Fibroblast of mammary gland (primary cell): Measurements from ENCODE around the gene ZBTB34.

ENCODE experiments used
- DNase-seq: peaks from one replicate; pipeline ENCODE4 v3.0.0-alpha.2; 2010; ENCODE audit warnings: low read depth
- H3K4me3 ChIP-seq: 2 replicates; pipeline ENCODE4 v1.5.1; 2011; ENCODE audit warnings: low read depth, mild to moderate bottlenecking, low read length, moderate library complexity; ENCODE audit not compliant: control insufficient read depth
- CTCF ChIP-seq: conservative IDR thresholded peaks from 2 replicates; pipeline ENCODE4 v1.5.1; 2011; ENCODE audit warnings: low read depth, low read length, inconsistent platforms; ENCODE audit not compliant: control insufficient read depth, insufficient read depth

The ZBTB34 gene

GRCh38 chr9:126874546-126875314 lies 14.3 kb downstream of the ZBTB34 start:
- TF ChIP-seq CTCF: no peak
- no peak overlapping the region for H3K4me3 ChIP-seq
- no peak for DNase-seq

- TF ChIP-seq CTCF: no peak
- DNase-seq: no peak
- H3K4me3 ChIP-seq: no peak overlapping the region
Observed at GRCh38 chr9:126875756-126876510, 15.5 kb downstream of the ZBTB34 start.

GRCh38 chr9:126876531-126876930 lies 16.1 kb downstream of the ZBTB34 start:
- no peak for TF ChIP-seq CTCF
- no peak overlapping the region for H3K4me3 ChIP-seq
- DNase-seq: no peak

GRCh38 chr9:126877418-126877817 lies 17.0 kb downstream of the ZBTB34 start:
- TF ChIP-seq CTCF: no peak
- H3K4me3 ChIP-seq: no peak overlapping the region
- no peak for DNase-seq

GRCh38 chr9:126879288-126879687 lies 18.8 kb downstream of the ZBTB34 start:
- no peak overlapping the region for H3K4me3 ChIP-seq
- no peak for DNase-seq
- no peak for TF ChIP-seq CTCF

- H3K4me3 ChIP-seq: no peak overlapping the region
- TF ChIP-seq CTCF: no peak
- no peak for DNase-seq
Observed at GRCh38 chr9:126880226-126880946, 19.9 kb downstream of the ZBTB34 start.
